Measurements from ENCODE around the gene TEX2. TPM values are rescaled to one million over a fixed set of nuclear protein-coding genes. Genes with fewer than 3 reads are reported as not detected.
"Not testable (repeated sequence)": the region's sequence is repeated elsewhere in the genome, so short reads cannot be mapped to it uniquely, and the experiment has no call there.

Gene TEX2
- total and polyA plus RNA-seq, 8 donors: 8.9 to 30.3 (median 22.4) TPM

GRCh38 chr17:64174686-64175456, 88.2 kb downstream of the TEX2 start:
- TF ChIP-seq CTCF (IDR thresholded peaks at IDR 0.05): no peak
- no peak for FAIRE-seq
- H3K36me3 ChIP-seq: peaks cover 0 to 4% (median 0%) of the 10 kb centered on the region in 3 donors

GRCh38 chr17:64173646-64174045, 89.4 kb downstream of the TEX2 start:
- Histone ChIP-seq H3K4me1 (peaks cover 10 to 38% (median 19%) of the 10 kb centered on the region in 3 donors), H3K36me3 (peaks cover 0 to 4% (median 0%) of the 10 kb centered on the region in 3 donors), H3K4me3 (no peak overlapping the region), H3K27me3 (no peaks in the 10 kb centered on the region), H3K9me3 (no peaks in the 10 kb centered on the region), H3K27ac (no peak overlapping the region)
- DNase-seq (no peak), FAIRE-seq (no peak), ATAC-seq (no peak)
- no peak for TF ChIP-seq CTCF (IDR thresholded peaks at IDR 0.05)
- intact Hi-C loops (cut with DNase I): no loop called here
- 97 to 98% methylated on average over 3 of the region's 3 CpGs for WGBS, 2 donors

More at GRCh38 chr17:64174686-64175456, 88.2 kb downstream of the TEX2 start:
- ATAC-seq (peak; percentile 65 to 78 (median 68)), DNase-seq (peak in 2 of 6 donors; percentile 47 to 49)
- Histone ChIP-seq H3K27me3 (no peaks in the 10 kb centered on the region), H3K27ac (peak overlapping the region in 2 of 4 donors; percentile 37 to 46), H3K9me3 (no peaks in the 10 kb centered on the region), H3K4me3 (no peak overlapping the region), H3K4me1 (peaks cover 10 to 38% (median 19%) of the 10 kb centered on the region in 3 donors)
- 81 to 83% methylated on average over 7 of the region's 7 CpGs for WGBS, 2 donors
- intact Hi-C loops (cut with DNase I): no loop called here

GRCh38 chr17:64172510-64172909, 90.5 kb downstream of the TEX2 start:
- DNase-seq: no peak
- intact Hi-C loops (cut with DNase I): no loop called here
- Histone ChIP-seq H3K4me1 (peaks cover 10 to 28% (median 19%) of the 10 kb centered on the region in 3 donors), H3K36me3 (peaks cover 0 to 4% (median 0%) of the 10 kb centered on the region in 3 donors), H3K27ac (no peak overlapping the region), H3K9me3 (no peaks in the 10 kb centered on the region), H3K4me3 (no peak overlapping the region), H3K27me3 (no peaks in the 10 kb centered on the region)
- TF ChIP-seq CTCF (IDR thresholded peaks at IDR 0.05): no peak
- no peak for FAIRE-seq
- ATAC-seq: peak in 2 of 4 donors; percentile 22 to 37
- WGBS, 2 donors: 64 to 67% methylated on average over 3 of the region's 3 CpGs

GRCh38 chr17:64171041-64171440, 92.0 kb downstream of the TEX2 start:
- FAIRE-seq (no peak), DNase-seq (no peak), ATAC-seq (no peak)
- 93 to 94% methylated on average over 8 of the region's 8 CpGs for WGBS, 2 donors
- H3K4me1 ChIP-seq: peaks cover under 1 to 18% (median 12%) of the 10 kb centered on the region in 3 donors
- no peaks in the 10 kb centered on the region for H3K9me3 ChIP-seq
- H3K27ac ChIP-seq: no peak overlapping the region
- H3K4me3 ChIP-seq: no peak overlapping the region
- H3K27me3 ChIP-seq: no peaks in the 10 kb centered on the region
- intact Hi-C loops (cut with DNase I): no loop called here
- no peak for TF ChIP-seq CTCF (IDR thresholded peaks at IDR 0.05)
- H3K36me3 ChIP-seq: peaks cover 0 to 4% (median 0%) of the 10 kb centered on the region in 3 donors

- peaks cover 0 to 4% (median 0%) of the 10 kb centered on the region in 3 donors for H3K36me3 ChIP-seq
- no peaks in the 10 kb centered on the region for H3K27me3 ChIP-seq
- peaks cover 0 to 17% (median 15%) of the 10 kb centered on the region in 3 donors for H3K4me1 ChIP-seq
- no peak for ATAC-seq
- no peak for TF ChIP-seq CTCF (IDR thresholded peaks at IDR 0.05)
- H3K27ac ChIP-seq: no peak overlapping the region
- WGBS, 2 donors: 94 to 95% methylated on average over 3 to 4 of the region's 4 CpGs
- intact Hi-C loops (cut with DNase I): no loop called here
- DNase-seq: no peak
- no peak overlapping the region for H3K4me3 ChIP-seq
- no peaks in the 10 kb centered on the region for H3K9me3 ChIP-seq
- FAIRE-seq: no peak
These were observed 92.8 kb downstream of the TEX2 start for GRCh38 chr17:64170286-64170685.

GRCh38 chr17:64167666-64168065, 95.4 kb downstream of the TEX2 start:
- not testable (repeated sequence) for H3K27ac ChIP-seq, ATAC-seq, FAIRE-seq, DNase-seq, H3K4me3 ChIP-seq, H3K9me3 ChIP-seq, H3K36me3 ChIP-seq, H3K27me3 ChIP-seq
- intact Hi-C loops (cut with DNase I): loop anchor here in 1 of 3 donors (10.0 kb wide), 1 partner anchor 47 kb away; no protein-coding TSS in a partner anchor
- 92 to 100% methylated on average over 3 of the region's 3 CpGs for WGBS, 2 donors
- peaks cover 6 to 27% (median 26%) of the 10 kb centered on the region in 3 donors for H3K4me1 ChIP-seq
